GM12873 (cell line): ENCODE measurements around the gene CFL1.
A peak's percentile ranks its signal among the peaks of the same experiment; 100 is the strongest.

Source experiments
- CTCF ChIP-seq: IDR thresholded peaks from 2 replicates; pipeline ENCODE4 v1.5.1; 2012; ENCODE audit warnings: low read depth, mild to moderate bottlenecking, moderate library complexity, low read length, control low read depth; ENCODE audit not compliant: insufficient read depth; ENCODE audit errors: missing control alignments

The CFL1 gene

GRCh38 chr11:65811764-65812475 is 46.1 kb downstream of the CFL1 start:
- TF ChIP-seq CTCF: no peak

- peak; percentile 27 for TF ChIP-seq CTCF
These were observed 47.7 kb downstream of the CFL1 start for GRCh38 chr11:65810046-65810868.

- no peak for TF ChIP-seq CTCF
These were observed 48.5 kb downstream of the CFL1 start for GRCh38 chr11:65809496-65809895.

- no peak for TF ChIP-seq CTCF
These were observed 49.1 kb downstream of the CFL1 start for GRCh38 chr11:65808744-65809341.

- no peak for TF ChIP-seq CTCF
These were observed 51.0 kb downstream of the CFL1 start for GRCh38 chr11:65806979-65807378.
